Thyroid gland (tissue), 4 donors: ENCODE measurements around the gene ZNF784. TPM values are rescaled to one million over a fixed set of nuclear protein-coding genes. Genes with fewer than 3 reads are reported as not detected.

Experiments
- DNase-seq, 2 donors: peaks; one replicate each; pipeline ENCODE4 v3.0.0-alpha.2; 2019
- H3K27ac ChIP-seq, 3 donors: fragments of 200-600 bp; sonication (generic); 1 replicate in 2 of 3; 2 replicates in 1 of 3; pipeline ENCODE4 v1.5.1; 2016 to 2019; ENCODE audit warnings: mild to moderate bottlenecking in 1 of 3, moderate library complexity in 1 of 3
- H3K27me3 ChIP-seq: fragments of 200-600 bp; sonication (generic); one replicate; pipeline ENCODE4 v1.5.1; 2019
- H3K36me3 ChIP-seq, 2 donors: fragments of 200-600 bp; sonication (generic); one replicate each; pipeline ENCODE4 v1.5.1; 2016 to 2019
- H3K4me1 ChIP-seq, 2 donors: fragments of 200-600 bp; sonication (generic); one replicate each; pipeline ENCODE4 v1.5.1; 2017 to 2019
- H3K4me3 ChIP-seq, 3 donors: fragments of 200-600 bp; sonication (generic); replicated peaks in 1 of 3; 1 replicate in 2 of 3; 2 replicates in 1 of 3; pipeline ENCODE4 v1.5.1; 2016; ENCODE audit warnings: mild to moderate bottlenecking in 1 of 3
- H3K9me3 ChIP-seq: fragments of 200-600 bp; sonication (generic); one replicate; pipeline ENCODE4 v1.5.1; 2017
- POLR2A ChIP-seq, 2 donors: fragments of 450-650 bp; IDR thresholded peaks; one replicate each; pipeline ENCODE4 v1.6.1; 2017; ENCODE audit warnings: antibody characterized with exemption in 2 of 2, mild to moderate bottlenecking in 2 of 2, moderate library complexity in 1 of 2
- WGBS, 2 donors: methylation state at CpG; one replicate each; pipeline ENCODE4 v1.1.5; 2017; 5-methylcytosine and 5-hydroxymethylcytosine counted together
- intact Hi-C: fragments of 100-400 bp; cut with DNase I; formaldehyde crosslinking; loops from one replicate; pipeline ENCODE4 v1.15.1; 2023
- total RNA-seq, 4 donors: library from RNA; depleted of rRNA; stranded (reverse); fragments of >200 nt; gene quantifications; one replicate each; pipeline ENCODE4 v1.2.3, GENCODE V29; 2016
- TF ChIP-seq, protein P1 (sequence below), 6 experiments: fragments of 200-600 bp in 3 of 6; fragments of 450-650 bp in 3 of 6; sonication (generic) in 3 of 6; IDR thresholded peaks; one replicate each; pipeline ENCODE4 v1.5.1; 2016 to 2019; ENCODE audit warnings: antibody characterized with exemption in 6 of 6, mild to moderate bottlenecking in 2 of 6, inconsistent platforms in 1 of 6, moderate library complexity in 1 of 6

The ZNF784 gene
- total RNA-seq, 4 donors from 2014 or later: 5.1 to 10.0 (median 8.7) TPM

DNA sequence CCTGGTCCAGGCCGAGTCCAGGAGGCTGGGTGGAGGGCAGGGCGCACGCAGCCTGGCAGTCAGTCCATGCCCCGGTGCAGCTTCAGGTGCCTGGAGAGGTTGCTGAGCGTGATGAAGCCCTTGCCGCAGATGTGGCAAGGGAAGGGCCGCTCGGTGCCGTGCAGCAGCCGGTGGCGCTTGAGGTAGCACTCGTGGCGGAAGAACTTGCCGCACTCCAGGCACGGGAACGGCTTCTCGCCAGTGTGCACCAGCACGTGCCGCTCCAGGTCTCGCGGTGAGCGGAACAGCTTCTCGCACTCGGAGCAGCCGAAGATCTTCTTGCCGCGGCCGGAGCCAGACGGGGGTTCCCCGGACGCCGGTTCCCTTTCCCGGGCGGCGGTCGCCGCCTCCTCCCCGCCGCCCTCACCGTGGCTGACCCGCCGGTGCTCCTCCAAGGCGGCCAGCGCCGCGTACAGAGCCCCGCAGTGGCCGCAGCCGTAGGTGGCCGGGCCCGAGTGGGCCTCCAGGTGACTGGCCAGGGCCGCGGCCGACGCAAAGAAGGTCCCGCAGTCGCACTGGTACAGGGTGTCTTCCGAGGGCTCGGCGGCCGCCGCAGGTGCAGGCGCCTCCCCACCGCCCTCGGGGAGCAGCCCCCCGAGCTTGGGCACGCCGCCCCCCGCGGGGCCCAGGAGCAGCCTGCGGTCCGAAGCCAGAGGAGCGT is 31.8 kb downstream of the ZNF784 start:
- H3K27me3 ChIP-seq: no peaks in the 10 kb centered on the region

DNA sequence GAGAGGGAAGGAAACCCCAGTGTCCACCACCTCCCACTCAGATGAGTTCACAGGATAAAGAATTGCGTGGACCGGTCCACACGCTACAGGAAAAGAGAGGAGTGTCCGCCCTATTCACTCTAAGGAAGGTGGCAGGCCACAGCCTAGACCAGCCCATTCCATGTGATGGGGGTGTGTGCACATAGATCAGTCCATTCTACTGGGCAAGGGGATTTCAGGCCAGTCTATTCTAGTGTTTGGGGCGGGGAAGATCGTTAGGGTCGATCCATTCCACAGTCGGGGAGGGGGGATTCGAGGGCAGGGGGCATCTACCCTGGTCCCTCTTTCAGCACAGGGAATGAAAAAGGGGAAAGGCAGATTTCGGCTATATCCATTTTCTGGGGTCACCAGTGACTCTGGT is 32.8 kb downstream of the ZNF784 start:
- intact Hi-C loops: no loop called here
- TF ChIP-seq, protein P1, sequence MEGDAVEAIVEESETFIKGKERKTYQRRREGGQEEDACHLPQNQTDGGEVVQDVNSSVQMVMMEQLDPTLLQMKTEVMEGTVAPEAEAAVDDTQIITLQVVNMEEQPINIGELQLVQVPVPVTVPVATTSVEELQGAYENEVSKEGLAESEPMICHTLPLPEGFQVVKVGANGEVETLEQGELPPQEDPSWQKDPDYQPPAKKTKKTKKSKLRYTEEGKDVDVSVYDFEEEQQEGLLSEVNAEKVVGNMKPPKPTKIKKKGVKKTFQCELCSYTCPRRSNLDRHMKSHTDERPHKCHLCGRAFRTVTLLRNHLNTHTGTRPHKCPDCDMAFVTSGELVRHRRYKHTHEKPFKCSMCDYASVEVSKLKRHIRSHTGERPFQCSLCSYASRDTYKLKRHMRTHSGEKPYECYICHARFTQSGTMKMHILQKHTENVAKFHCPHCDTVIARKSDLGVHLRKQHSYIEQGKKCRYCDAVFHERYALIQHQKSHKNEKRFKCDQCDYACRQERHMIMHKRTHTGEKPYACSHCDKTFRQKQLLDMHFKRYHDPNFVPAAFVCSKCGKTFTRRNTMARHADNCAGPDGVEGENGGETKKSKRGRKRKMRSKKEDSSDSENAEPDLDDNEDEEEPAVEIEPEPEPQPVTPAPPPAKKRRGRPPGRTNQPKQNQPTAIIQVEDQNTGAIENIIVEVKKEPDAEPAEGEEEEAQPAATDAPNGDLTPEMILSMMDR (IDR thresholded peaks at IDR 0.05): no peak
- TF ChIP-seq POLR2A (IDR thresholded peaks at IDR 0.05): no peak
- Histone ChIP-seq H3K27ac (no peak overlapping the region), H3K9me3 (no peaks in the 10 kb centered on the region), H3K36me3 (peaks cover 11 to 15% of the 10 kb centered on the region in 2 donors), H3K27me3 (no peaks in the 10 kb centered on the region), H3K4me3 (no peak overlapping the region), H3K4me1 (peaks cover 4 to 13% of the 10 kb centered on the region in 2 donors)
- DNase-seq: no peak
- 83 to 85% methylated on average over 10 of the region's 10 CpGs for WGBS, 2 donors

More for the DNA sequence above, 31.8 kb downstream of the ZNF784 start:
- Histone ChIP-seq H3K4me3 (no peak overlapping the region), H3K27ac (no peak overlapping the region), H3K36me3 (peaks cover 11 to 19% of the 10 kb centered on the region in 2 donors), H3K9me3 (no peaks in the 10 kb centered on the region), H3K4me1 (peaks cover 0 to 3% of the 10 kb centered on the region in 2 donors)
- WGBS, 2 donors: 90 to 100% methylated on average over 7 to 49 of the region's 73 CpGs
- DNase-seq: no peak
- no peak for TF ChIP-seq POLR2A (IDR thresholded peaks at IDR 0.05)
- TF ChIP-seq, protein P1 (IDR thresholded peaks at IDR 0.05): no peak
- intact Hi-C loops: no loop called here

DNA sequence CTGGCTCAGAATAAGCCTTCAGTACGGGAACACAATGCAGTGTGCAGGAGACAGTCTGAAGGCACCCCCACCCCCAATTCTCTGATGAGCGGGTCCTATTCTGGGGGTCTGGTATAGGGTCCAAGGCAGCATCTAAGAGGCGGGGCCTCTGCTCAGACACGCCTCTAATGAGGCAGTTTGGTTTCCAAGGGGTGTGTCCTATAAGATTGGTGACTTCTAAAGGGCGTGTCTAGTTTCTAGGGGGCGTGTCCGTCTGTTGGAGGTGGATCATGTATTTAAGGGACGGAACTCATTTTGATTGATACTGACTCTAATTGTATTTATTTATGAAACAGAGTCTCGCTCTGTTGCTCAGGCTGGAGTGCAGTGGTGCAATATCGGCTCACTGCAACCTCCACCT is 33.7 kb downstream of the ZNF784 start:
- H3K27ac ChIP-seq: no peak overlapping the region
- no peaks in the 10 kb centered on the region for H3K9me3 ChIP-seq
- DNase-seq: no peak
- TF ChIP-seq POLR2A (IDR thresholded peaks at IDR 0.05): no peak
- TF ChIP-seq, protein P1 (IDR thresholded peaks at IDR 0.05): no peak
- H3K4me1 ChIP-seq: peaks cover 4 to 13% of the 10 kb centered on the region in 2 donors
- no peak overlapping the region for H3K4me3 ChIP-seq
- H3K27me3 ChIP-seq: no peaks in the 10 kb centered on the region
- WGBS, 2 donors: 91 to 92% methylated on average over 10 of the region's 10 CpGs
- peaks cover 4 to 12% of the 10 kb centered on the region in 2 donors for H3K36me3 ChIP-seq
- intact Hi-C loops: no loop called here

DNA sequence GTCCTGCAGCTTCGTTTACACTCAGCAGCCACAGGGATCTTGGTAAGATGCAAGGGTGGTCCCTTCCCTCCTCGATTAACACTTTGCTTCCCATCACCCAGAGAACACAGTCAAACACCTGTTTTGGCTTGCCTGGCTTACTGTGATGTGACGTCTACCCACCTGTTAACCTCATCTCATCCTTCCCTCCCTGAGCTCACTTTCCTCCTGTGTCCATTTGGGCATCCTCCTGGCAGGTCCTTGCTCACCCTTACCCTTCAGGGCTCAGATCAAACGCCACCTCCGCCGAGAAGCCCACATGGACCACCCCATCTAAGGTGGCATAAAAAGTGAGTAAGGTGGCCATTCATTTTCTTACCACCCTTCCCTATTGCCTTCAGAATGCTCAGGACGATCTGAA is 34.3 kb downstream of the ZNF784 start:
- 63 to 68% methylated on average over 7 of the region's 7 CpGs for WGBS, 2 donors

DNA sequence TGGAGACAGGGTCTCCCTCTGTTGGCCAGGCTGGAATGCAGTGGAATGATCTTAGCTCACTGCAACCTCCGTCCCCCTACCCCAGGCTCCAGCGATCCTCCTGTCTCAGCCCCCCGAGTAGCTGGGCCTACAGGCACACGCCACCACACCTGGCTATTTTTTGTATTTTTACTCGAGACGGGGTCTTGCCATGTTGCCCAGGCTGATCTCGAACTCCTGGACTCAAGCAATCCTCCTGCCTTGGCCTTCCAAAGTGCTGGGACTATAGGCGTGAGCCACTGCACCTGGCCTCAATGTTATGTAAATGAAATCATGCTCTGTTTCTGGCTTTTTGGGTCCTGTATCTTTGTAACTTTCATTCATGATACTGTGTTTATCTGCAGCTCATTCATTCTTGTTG is 35.6 kb downstream of the ZNF784 start:
- TF ChIP-seq, protein P1 (IDR thresholded peaks at IDR 0.05): no peak
- TF ChIP-seq POLR2A (IDR thresholded peaks at IDR 0.05): no peak
- WGBS, 2 donors: 92 to 93% methylated on average over 8 of the region's 8 CpGs
- intact Hi-C loops: no loop called here

More for the DNA sequence above, 34.3 kb downstream of the ZNF784 start:
- Histone ChIP-seq H3K27ac (no peak overlapping the region), H3K36me3 (peaks cover 0 to 10% of the 10 kb centered on the region in 2 donors), H3K27me3 (no peaks in the 10 kb centered on the region), H3K4me3 (no peak overlapping the region), H3K9me3 (no peaks in the 10 kb centered on the region), H3K4me1 (peaks cover 4 to 13% of the 10 kb centered on the region in 2 donors)
- intact Hi-C loops: no loop called here
- TF ChIP-seq POLR2A (IDR thresholded peaks at IDR 0.05): no peak
- TF ChIP-seq, protein P1 (IDR thresholded peaks at IDR 0.05): no peak
- no peak for DNase-seq

More for the DNA sequence above, 35.6 kb downstream of the ZNF784 start:
- H3K4me1 ChIP-seq: peaks cover 4 to 13% of the 10 kb centered on the region in 2 donors
- no peak for DNase-seq
- peaks cover 0 to 6% of the 10 kb centered on the region in 2 donors for H3K36me3 ChIP-seq
- H3K27me3 ChIP-seq: no peaks in the 10 kb centered on the region
- H3K27ac ChIP-seq: no peak overlapping the region
- H3K9me3 ChIP-seq: no peaks in the 10 kb centered on the region
- H3K4me3 ChIP-seq: no peak overlapping the region
